HT-29 (cell line): ENCODE measurements around the gene SLC25A26. TPM values are rescaled to one million over a fixed set of nuclear protein-coding genes. Genes with fewer than 3 reads are reported as not detected.
"Not testable (repeated sequence)": the region's sequence is repeated elsewhere in the genome, so short reads cannot be mapped to it uniquely, and the experiment has no call there.

Source experiments
- DNase-seq: peaks from one replicate; pipeline ENCODE4 v3.0.0-alpha.2; 2015; ENCODE audit warnings: low spot score
- total RNA-seq: library from RNA; depleted of rRNA; stranded (reverse); fragments of >200 nt; shearing (Covaris generic); gene quantifications from 2 replicates; pipeline ENCODE4 v1.2.3, GENCODE V29; 2014

The SLC25A26 gene
- total RNA-seq, 1 experiment from 2014 or later = 11.0 TPM

- not testable (repeated sequence) for DNase-seq
Measured at GRCh38 chr3:66226093-66226492, 5.3 kb downstream of the SLC25A26 start.

DNA sequence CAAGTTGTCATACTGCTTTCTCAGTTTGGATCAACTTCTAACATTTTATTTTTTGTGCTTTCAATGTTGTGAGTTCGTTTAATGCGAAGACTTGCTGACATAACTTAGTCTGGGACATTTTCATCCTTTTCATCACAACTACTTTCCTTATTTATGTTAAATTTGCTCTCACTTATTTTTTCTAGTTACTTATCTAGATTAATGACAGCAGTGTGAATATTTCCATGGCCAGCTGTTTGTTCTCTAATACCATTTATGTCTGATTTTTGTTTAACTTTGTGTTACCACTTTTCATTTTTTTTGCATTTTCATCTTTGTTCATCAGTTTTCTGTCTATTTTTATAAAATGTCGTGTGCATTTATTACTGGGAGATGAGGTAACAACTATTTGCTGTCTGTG is 6.2 kb downstream of the SLC25A26 start:
- no peak for DNase-seq

DNA sequence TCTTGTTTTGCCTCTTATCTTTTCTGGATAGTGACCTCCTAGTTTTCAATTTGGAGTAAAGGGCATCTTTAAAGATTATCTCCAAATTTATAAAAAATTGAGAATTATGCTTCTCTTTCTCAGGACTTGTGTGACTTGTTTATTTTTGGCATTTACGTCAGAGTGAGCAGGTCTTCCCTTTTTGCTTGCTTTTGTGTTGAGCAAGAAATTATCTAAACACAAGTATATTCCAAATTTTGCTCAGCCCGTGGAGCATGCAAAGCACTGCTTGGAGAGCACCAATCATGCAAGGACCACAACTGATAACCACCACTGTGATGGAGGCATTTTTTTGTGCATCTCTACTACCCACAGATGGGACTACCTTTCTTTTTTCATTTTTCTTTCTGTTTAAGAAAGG is 7.1 kb downstream of the SLC25A26 start:
- DNase-seq = no peak

- no peak for DNase-seq
Measured at GRCh38 chr3:66228707-66229106, 7.9 kb downstream of the SLC25A26 start.

DNA sequence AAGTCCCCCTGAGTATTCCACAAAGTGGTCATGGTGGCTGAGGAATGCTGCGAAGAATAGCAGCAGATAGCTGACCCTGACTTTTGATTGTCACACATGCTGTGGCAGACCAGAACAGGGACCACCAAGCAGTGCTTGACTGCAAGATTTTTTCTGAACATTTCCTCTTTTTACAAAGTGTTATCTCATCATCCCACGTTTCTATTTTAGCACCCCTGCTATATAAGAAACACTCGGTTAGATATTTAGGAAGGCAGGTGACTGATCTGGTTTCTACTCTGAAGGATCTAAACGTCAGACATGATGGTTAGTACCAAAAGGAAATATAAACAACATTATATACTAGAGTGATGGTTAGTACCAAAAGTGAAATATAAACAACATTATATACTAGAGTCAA is 9.1 kb downstream of the SLC25A26 start:
- DNase-seq = no peak

- no peak for DNase-seq
Measured at GRCh38 chr3:66233033-66233432, 12.2 kb downstream of the SLC25A26 start.

DNA sequence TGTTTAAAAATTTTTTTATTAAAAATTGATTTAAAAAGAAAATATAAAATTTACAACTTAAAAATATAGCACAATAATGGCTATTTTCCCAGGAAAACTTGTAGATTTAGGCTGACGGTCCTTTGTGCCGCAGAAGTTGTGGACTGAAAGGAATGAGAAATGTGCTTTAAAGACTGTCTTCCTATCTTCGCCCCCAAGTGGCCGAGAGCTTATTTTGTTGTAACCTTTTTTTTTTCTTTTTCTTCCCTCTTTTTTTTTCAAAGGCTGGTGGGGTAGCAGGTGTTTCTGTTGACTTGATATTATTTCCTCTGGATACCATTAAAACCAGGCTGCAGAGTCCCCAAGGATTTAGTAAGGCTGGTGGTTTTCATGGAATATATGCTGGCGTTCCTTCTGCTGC is 15.5 kb downstream of the SLC25A26 start:
- DNase-seq = peak; percentile 2

- DNase-seq = no peak
Measured at GRCh38 chr3:66237552-66237951, 16.8 kb downstream of the SLC25A26 start.

- DNase-seq = no peak
Measured at GRCh38 chr3:66239513-66240123, 18.8 kb downstream of the SLC25A26 start.

- DNase-seq = no peak
Measured at GRCh38 chr3:66241466-66241865, 20.7 kb downstream of the SLC25A26 start.

DNA sequence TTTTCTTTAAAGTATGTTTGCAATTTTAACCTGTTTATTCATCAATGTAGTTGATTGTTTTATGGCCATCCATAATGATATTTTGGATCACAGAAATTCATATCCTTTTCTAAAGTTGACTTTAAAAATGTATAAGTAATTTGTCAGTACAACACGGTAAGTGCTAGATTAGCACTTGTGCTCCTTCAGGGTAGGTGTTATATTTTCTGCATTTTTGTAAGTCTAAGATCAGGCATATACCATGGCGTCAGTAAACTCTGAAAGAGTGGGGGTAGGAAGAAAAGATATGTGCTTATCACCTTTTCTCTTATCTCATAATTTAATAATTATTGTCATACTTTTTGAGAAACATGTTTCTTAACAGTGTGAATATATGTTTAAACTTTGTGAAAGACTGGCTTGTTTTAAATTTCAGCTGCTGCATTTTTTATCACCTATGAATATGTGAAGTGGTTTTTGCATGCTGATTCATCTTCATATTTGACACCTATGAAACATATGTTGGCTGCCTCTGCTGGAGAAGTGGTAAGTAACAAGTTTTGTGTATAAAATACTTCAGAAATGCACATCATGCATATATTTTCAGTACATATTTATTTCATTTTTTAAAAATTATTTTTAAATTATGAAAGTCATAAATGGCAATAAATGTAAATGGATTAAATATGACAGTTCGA is 22.1 kb downstream of the SLC25A26 start:
- DNase-seq = no peak

DNA sequence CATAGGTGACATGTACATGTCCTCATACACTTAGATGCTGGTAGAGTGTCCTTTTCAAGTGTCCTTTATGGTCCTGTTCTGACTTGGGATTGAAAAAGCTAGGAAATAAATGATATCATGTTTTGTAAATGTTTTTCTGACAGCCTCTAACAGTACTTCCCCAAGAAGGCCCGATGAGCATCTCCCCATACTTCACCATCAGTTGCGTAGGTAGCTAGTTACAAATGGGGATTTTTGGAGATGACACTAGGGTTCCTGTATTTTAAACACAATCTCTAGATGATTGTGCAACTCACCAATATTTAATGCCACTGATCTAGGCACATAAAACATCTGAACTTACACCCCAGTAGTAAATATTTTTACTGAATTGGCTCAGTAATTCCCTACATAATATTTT is 27.8 kb downstream of the SLC25A26 start:
- DNase-seq = no peak

DNA sequence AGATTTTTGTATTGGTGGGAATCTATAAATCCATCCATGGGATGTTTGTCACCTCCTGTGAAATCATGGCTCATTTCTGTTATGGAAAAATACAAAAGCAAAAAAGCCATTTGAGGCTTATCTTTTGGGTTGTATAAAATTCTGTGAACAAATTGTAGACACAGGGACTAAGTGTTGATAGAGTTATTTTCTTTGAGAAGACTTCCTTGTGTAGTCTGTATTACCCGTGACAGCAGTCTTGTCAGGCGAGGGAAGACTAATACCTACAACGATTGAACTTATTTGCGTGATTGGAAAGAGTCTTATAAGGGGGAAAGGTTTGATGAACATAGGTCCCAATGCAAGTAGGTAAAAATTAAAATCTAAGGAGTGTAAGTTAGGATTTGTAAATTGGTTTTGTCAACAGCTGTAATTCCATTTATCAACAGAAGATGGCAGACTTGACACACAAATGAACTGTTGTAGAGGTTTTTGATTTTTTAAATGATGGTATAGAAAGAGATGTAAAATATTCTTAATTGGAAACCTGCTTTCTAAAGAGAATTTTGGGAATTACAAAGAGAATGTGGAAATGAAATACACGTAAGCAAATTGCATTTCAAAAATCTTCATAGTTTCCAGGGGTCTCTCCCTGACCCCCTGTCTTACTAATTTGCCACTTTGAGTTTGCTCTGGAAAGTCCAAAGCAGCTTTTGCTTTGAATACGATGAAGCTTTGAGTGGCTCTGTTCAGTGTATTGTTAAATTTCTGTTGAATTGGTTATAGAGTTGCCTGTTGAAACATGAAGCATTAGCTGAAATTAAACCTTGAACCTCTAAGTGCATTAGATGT is 33.2 kb downstream of the SLC25A26 start:
- DNase-seq = peak; percentile 56

DNA sequence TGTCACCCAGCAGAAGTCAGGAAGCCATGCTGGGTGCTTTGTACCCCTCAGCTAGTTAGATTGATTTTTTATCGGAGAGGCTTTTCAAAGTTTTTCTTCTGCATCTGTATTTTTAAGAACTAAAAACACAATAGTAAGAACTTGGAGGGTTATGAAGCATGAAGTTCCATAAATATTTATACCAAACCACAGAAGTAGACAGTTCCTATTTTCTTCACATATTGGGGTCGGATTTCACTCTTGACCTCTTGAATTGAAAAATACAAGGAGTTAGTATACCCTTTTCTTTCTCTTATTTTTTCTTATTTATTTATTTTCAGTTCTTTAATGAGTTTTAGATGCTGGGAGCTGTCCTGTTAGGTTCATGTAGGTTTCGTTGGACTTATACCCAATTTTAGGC is 35.1 kb downstream of the SLC25A26 start:
- DNase-seq = no peak

- DNase-seq = no peak
Measured at GRCh38 chr3:66256806-66257205, 36.0 kb downstream of the SLC25A26 start.

DNA sequence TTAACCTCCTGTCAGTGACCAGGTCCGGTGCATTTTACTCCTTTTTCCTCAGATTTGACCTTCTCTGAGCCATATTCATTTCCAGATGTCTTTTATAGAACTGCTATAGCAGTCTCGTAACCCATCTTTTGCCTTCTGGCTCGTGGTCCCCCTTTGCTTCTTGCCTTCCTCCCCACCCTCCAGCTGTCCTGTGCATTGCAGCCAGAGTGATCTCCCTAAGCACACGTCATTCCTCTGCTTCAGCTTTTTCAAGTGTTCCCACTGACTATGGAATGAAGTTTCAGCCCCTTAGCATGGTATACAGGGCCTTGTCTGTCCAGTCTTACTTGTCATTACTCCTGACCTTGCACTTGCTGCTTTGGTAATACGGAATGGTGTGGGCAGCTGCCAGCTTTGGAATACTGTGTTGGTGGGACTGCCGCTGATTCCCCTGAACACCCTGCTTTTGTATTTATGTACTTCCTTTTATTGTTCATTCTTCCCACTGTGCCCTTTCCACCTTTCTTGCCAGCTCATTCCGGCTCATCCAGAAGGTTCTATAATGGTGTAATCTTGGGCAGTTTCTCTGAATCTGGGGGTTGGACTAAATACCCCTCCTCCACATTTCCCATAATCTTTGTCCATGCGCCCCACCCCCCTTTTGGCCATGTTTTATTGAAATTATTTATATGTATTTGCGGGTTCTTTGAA is 38.9 kb downstream of the SLC25A26 start:
- no peak for DNase-seq

DNA sequence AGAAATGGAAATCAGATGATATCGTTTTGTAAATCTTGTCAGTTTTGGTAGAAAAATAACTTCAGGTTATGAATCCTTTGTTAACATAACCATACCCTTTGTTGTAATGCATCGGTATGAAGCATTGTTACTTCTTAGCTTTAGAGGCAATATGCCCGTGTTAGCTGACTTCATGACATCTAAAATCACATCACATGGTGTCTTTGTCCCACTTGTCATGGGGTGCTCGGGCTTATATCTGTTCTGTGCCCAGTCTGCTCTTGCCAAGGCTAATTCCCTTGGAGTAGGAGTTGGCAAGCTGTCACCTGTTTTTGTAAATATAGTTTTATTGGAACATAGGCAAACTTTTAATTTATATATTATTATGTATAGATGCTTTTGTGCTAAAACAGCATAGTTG is 39.6 kb downstream of the SLC25A26 start:
- DNase-seq = no peak

- no peak for DNase-seq
Measured at GRCh38 chr3:66261355-66261754, 40.6 kb downstream of the SLC25A26 start.

DNA sequence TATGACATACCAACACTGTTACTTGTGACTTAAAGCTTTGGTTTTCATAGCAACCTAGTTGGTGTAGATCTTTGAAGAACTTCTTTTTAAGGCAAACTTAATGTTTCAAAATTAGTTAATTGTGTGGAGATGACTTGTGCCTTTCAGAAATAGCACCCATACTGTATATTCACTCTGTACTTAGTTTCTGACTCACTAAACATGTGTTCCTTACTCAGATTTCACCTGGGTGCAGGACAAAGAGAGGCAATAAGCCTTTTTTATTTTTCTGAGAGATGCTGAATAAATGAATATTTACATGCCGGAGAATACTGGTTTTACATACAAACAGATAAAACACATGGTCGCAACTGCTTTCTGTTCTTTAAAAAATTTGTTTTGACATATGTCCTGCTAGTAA is 44.8 kb downstream of the SLC25A26 start:
- no peak for DNase-seq

GRCh38 chr3:66266551-66266950 is 45.8 kb downstream of the SLC25A26 start:
- no peak for DNase-seq

GRCh38 chr3:66267031-66267430 is 46.2 kb downstream of the SLC25A26 start:
- DNase-seq = no peak

DNA sequence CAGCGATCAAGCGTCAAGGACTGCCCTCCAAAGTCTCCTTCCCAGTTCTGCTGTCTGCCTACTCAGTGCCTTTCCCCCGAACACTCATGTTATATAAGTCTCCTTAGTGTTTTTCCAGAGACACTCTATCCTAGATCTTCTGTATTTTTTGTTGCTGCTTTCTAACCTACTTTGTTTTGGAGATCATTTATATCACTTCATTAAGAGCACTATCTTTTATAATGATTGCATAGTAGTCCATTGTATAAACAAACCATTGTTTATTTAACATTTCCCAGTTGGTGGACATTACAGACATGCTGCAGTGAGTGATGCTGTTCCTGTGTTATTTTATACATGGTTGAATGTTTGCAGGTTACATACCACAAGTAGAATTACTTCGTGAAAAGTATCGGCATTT is 47.1 kb downstream of the SLC25A26 start:
- no peak for DNase-seq
